Measurements from ENCODE around the gene SPRY1.

DNA sequence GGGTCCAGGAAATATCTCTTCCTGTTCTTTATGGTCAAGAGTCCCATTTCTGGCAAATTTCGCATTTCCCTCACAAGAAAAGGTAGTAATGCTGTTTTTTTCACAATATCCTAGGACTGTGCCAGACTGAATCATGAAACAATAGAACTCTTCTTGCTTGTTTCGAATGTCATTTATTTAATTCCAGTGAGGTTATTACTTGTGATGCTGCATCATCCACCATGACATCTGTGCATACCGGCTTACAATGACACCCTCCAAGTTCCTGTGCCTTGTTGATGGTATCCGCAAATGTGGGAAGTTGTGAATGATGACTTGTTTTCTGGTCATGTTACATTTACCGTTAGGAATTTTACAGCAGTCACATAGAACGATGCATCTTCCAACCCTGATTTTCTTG lies 42.9 kb upstream of the SPRY1 start:
- TF ChIP-seq, protein P1, sequence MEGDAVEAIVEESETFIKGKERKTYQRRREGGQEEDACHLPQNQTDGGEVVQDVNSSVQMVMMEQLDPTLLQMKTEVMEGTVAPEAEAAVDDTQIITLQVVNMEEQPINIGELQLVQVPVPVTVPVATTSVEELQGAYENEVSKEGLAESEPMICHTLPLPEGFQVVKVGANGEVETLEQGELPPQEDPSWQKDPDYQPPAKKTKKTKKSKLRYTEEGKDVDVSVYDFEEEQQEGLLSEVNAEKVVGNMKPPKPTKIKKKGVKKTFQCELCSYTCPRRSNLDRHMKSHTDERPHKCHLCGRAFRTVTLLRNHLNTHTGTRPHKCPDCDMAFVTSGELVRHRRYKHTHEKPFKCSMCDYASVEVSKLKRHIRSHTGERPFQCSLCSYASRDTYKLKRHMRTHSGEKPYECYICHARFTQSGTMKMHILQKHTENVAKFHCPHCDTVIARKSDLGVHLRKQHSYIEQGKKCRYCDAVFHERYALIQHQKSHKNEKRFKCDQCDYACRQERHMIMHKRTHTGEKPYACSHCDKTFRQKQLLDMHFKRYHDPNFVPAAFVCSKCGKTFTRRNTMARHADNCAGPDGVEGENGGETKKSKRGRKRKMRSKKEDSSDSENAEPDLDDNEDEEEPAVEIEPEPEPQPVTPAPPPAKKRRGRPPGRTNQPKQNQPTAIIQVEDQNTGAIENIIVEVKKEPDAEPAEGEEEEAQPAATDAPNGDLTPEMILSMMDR (IDR thresholded peaks at IDR 0.05), result no peak
- TF ChIP-seq EP300 (IDR thresholded peaks at IDR 0.05) (no peak), POLR2A (IDR thresholded peaks at IDR 0.05) (no peak)
